ENCODE data around the gene DNAJC10. TPM values are rescaled to one million over a fixed set of nuclear protein-coding genes. Genes with fewer than 3 reads are reported as not detected.

Gene DNAJC10
- total RNA-seq, 1 donor from 2014 or later = 60.4 TPM

GRCh38 chr2:182822733-182823132 is 106.7 kb downstream of the DNAJC10 start:
- intact Hi-C loops (cut with DNase I) = no loop called here
- DNase-seq (no peak), ATAC-seq (ENCODE audit: poor library complexity) (no peak)

- no peak for DNase-seq
- intact Hi-C loops (cut with DNase I) = no loop called here
- ATAC-seq (ENCODE audit: poor library complexity) = no peak
These were observed 108.2 kb downstream of the DNAJC10 start for GRCh38 chr2:182824056-182824766.

- no peak for ATAC-seq (ENCODE audit: poor library complexity)
- DNase-seq = no peak
- intact Hi-C loops (cut with DNase I) = no loop called here
These were observed 108.7 kb downstream of the DNAJC10 start for GRCh38 chr2:182824767-182825158.

- intact Hi-C loops (cut with DNase I) = no loop called here
- no peak for DNase-seq
- ATAC-seq (ENCODE audit: poor library complexity) = no peak
These were observed 110.0 kb downstream of the DNAJC10 start for GRCh38 chr2:182826064-182826463.

- DNase-seq = no peak
- ATAC-seq (ENCODE audit: poor library complexity) = no peak
- intact Hi-C loops (cut with DNase I) = no loop called here
These were observed 110.4 kb downstream of the DNAJC10 start for GRCh38 chr2:182826496-182826895.

GRCh38 chr2:182827182-182827879 is 111.3 kb downstream of the DNAJC10 start:
- intact Hi-C loops (cut with DNase I) = no loop called here
- no peak for DNase-seq
- ATAC-seq (ENCODE audit: poor library complexity) = no peak

GRCh38 chr2:182831101-182831500 is 115.0 kb downstream of the DNAJC10 start:
- ATAC-seq (ENCODE audit: poor library complexity) = no peak
- intact Hi-C loops (cut with DNase I) = no loop called here

GRCh38 chr2:182831921-182832320 is 115.9 kb downstream of the DNAJC10 start:
- no peak for DNase-seq
- intact Hi-C loops (cut with DNase I) = no loop called here
- no peak for ATAC-seq (ENCODE audit: poor library complexity)

More at GRCh38 chr2:182831101-182831500, 115.0 kb downstream of the DNAJC10 start:
- DNase-seq = no peak

- intact Hi-C loops (cut with DNase I) = no loop called here
- ATAC-seq (ENCODE audit: poor library complexity) (no peak), DNase-seq (no peak)
These were observed 117.2 kb downstream of the DNAJC10 start for GRCh38 chr2:182833084-182833854.

- intact Hi-C loops (cut with DNase I) = no loop called here
- DNase-seq (no peak), ATAC-seq (ENCODE audit: poor library complexity) (no peak)
These were observed 118.2 kb downstream of the DNAJC10 start for GRCh38 chr2:182834293-182834692.

GRCh38 chr2:182836451-182836850 is 120.4 kb downstream of the DNAJC10 start:
- no peak for ATAC-seq (ENCODE audit: poor library complexity)

More at GRCh38 chr2:182836451-182836850, 120.4 kb downstream of the DNAJC10 start:
- no peak for DNase-seq
- intact Hi-C loops (cut with DNase I) = no loop called here

Other genes with a start within 250 kb of the DNAJC10 start
- gene FRZB, start 150.4 kb downstream of the DNAJC10 start, total RNA-seq = 1.4 TPM